Liver (tissue), 9 donors: Measurements from ENCODE around the gene BEX1. TPM values are rescaled to one million over a fixed set of nuclear protein-coding genes. Genes with fewer than 3 reads are reported as not detected.
"Not testable (repeated sequence)": the region's sequence is repeated elsewhere in the genome, so short reads cannot be mapped to it uniquely, and the experiment has no call there.

Source experiments
- DNase-seq: peaks from one replicate; pipeline ENCODE4 v3.0.0-alpha.2; 2017; ENCODE audit warnings: low spot score
- H3K27ac ChIP-seq, 2 donors: one replicate each; pipeline ENCODE4 v1.7.0; 2013; ENCODE audit warnings: inconsistent platforms in 2 of 2, low read length in 2 of 2, control low read depth in 1 of 2, low read depth in 1 of 2, mild to moderate bottlenecking in 1 of 2
- H3K27me3 ChIP-seq, 4 donors: one replicate each; pipeline versions ENCODE4 v1.6.1 to v1.7.0; 2013; ENCODE audit warnings: low read length in 3 of 4, inconsistent platforms in 1 of 4, mild to moderate bottlenecking in 1 of 4, moderate library complexity in 1 of 4; ENCODE audit not compliant: control insufficient read depth in 4 of 4, insufficient read depth in 4 of 4
- H3K36me3 ChIP-seq, 4 donors: one replicate each; pipeline versions ENCODE4 v1.6.1 to v1.7.0; 2013; ENCODE audit warnings: low read length in 3 of 4, mild to moderate bottlenecking in 3 of 4, low read depth in 1 of 4, moderate library complexity in 1 of 4; ENCODE audit not compliant: control insufficient read depth in 4 of 4, insufficient read depth in 3 of 4
- H3K4me1 ChIP-seq, 4 donors: one replicate each; pipeline versions ENCODE4 v1.6.1 to v1.7.0; 2013; ENCODE audit warnings: low read length in 3 of 4, mild to moderate bottlenecking in 3 of 4, moderate library complexity in 1 of 4; ENCODE audit not compliant: control insufficient read depth in 4 of 4, insufficient read depth in 4 of 4
- H3K4me3 ChIP-seq, 3 donors: one replicate each; pipeline versions ENCODE4 v1.6.1 to v1.7.0; 2013; ENCODE audit warnings: low read length in 3 of 3, control low read depth in 1 of 3, low read depth in 1 of 3, mild to moderate bottlenecking in 1 of 3
- H3K9ac ChIP-seq, 2 donors: one replicate each; pipeline ENCODE4 v1.7.0; 2013; ENCODE audit warnings: low read length in 2 of 2, mild to moderate bottlenecking in 2 of 2, moderate library complexity in 2 of 2, control low read depth in 1 of 2, low read depth in 1 of 2
- H3K9me3 ChIP-seq, 4 donors: one replicate each; pipeline versions ENCODE4 v1.6.1 to v1.7.0; 2013; ENCODE audit warnings: low read length in 3 of 4; ENCODE audit not compliant: control insufficient read depth in 4 of 4
- EGR1 ChIP-seq, 2 donors: IDR thresholded peaks; 2 replicates each; pipeline ENCODE4 v1.6.1; 2016 to 2018; ENCODE audit warnings: antibody characterized with exemption in 2 of 2, low read depth in 2 of 2
- FOXA1 ChIP-seq: IDR thresholded peaks from 2 replicates; pipeline ENCODE4 v1.6.1; 2016; ENCODE audit warnings: antibody characterized with exemption
- FOXA2 ChIP-seq: IDR thresholded peaks from 2 replicates; pipeline ENCODE4 v1.6.1; 2016; ENCODE audit warnings: antibody characterized with exemption
- GABPA ChIP-seq, 2 donors: IDR thresholded peaks in 1 of 2; conservative IDR thresholded peaks in 1 of 2; 2 replicates each; pipeline ENCODE4 v1.6.1; 2016; ENCODE audit warnings: antibody characterized with exemption in 2 of 2, mild to moderate bottlenecking in 1 of 2, moderate library complexity in 1 of 2
- HNF4A ChIP-seq, 2 donors: conservative IDR thresholded peaks; 2 replicates each; pipeline ENCODE4 v1.6.1; 2016; ENCODE audit warnings: antibody characterized with exemption in 2 of 2, mild to moderate bottlenecking in 2 of 2
- HNF4G ChIP-seq: IDR thresholded peaks from 2 replicates; pipeline ENCODE4 v1.6.1; 2016; ENCODE audit warnings: antibody characterized with exemption
- JUND ChIP-seq, 2 donors: IDR thresholded peaks; 2 replicates each; pipeline ENCODE4 v1.6.1; 2016; ENCODE audit warnings: antibody characterized with exemption in 2 of 2
- NR2F2 ChIP-seq: IDR thresholded peaks from 2 replicates; pipeline ENCODE4 v1.6.1; 2016; ENCODE audit warnings: antibody characterized with exemption
- RAD21 ChIP-seq, 2 donors: IDR thresholded peaks; 2 replicates each; pipeline ENCODE4 v1.6.1; 2016; ENCODE audit warnings: antibody characterized with exemption in 2 of 2, mild to moderate bottlenecking in 2 of 2
- RXRA ChIP-seq, 2 donors: IDR thresholded peaks; 2 replicates each; pipeline ENCODE4 v1.6.1; 2017 to 2018; ENCODE audit warnings: antibody characterized with exemption in 2 of 2, mild to moderate bottlenecking in 1 of 2
- SP1 ChIP-seq: IDR thresholded peaks from 2 replicates; pipeline ENCODE4 v1.6.1; 2018; ENCODE audit warnings: antibody characterized with exemption, mild to moderate bottlenecking
- TAF1 ChIP-seq: conservative IDR thresholded peaks from 2 replicates; pipeline ENCODE4 v1.6.1; 2016; ENCODE audit warnings: antibody characterized with exemption, mild to moderate bottlenecking
- YY1 ChIP-seq: IDR thresholded peaks from 2 replicates; pipeline ENCODE4 v1.6.1; 2016; ENCODE audit warnings: antibody characterized with exemption, mild to moderate bottlenecking
- WGBS: extraction: QIAGEN DNeasy Blood & Tissue Kit; methylation state at CpG from one replicate; pipeline ENCODE4 v1.1.7; 2013; 5-methylcytosine and 5-hydroxymethylcytosine counted together
- polyA plus RNA-seq, 2 donors: library from polyadenylated mRNA; stranded (reverse) in 1 of 2; unstranded in 1 of 2; fragments of 200-250 nt in 1 of 2; fragments of >200 nt in 1 of 2; fragmentation: Nextera tagmentation in 1 of 2; extraction: Ambion mirVana in 1 of 2; gene quantifications; one replicate each; pipeline versions ENCODE4 v1.2.1 to v1.2.3, GENCODE V29; 2013 to 2015
- total RNA-seq, 2 donors: library from RNA; depleted of rRNA; stranded (reverse); fragments of >200 nt; gene quantifications; one replicate each; pipeline ENCODE4 v1.2.3, GENCODE V29; 2014
- TF ChIP-seq, protein P1 (sequence below): IDR thresholded peaks from 2 replicates; pipeline ENCODE4 v1.6.1; 2016; ENCODE audit warnings: antibody characterized with exemption
- TF ChIP-seq, protein P2 (sequence below): IDR thresholded peaks from 2 replicates; pipeline ENCODE4 v1.6.1; 2016; ENCODE audit warnings: antibody characterized with exemption, mild to moderate bottlenecking
- TF ChIP-seq, protein P3 (sequence below): fragments of 150-350 bp; IDR thresholded peaks from 2 replicates; pipeline ENCODE4 v1.5.1; 2017; ENCODE audit warnings: improper control_type of control experiment, low read depth, low read length; ENCODE audit not compliant: missing input control
- TF ChIP-seq, protein P4 (sequence below): IDR thresholded peaks from 2 replicates; pipeline ENCODE4 v1.6.1; 2016; ENCODE audit warnings: antibody characterized with exemption
- donor health status: healthy.
- donor health status: healthy.
- donor health status: healthy.
- donor health status: healthy.
- donor health status: healthy.

The BEX1 gene
- total and polyA plus RNA-seq, 4 donors: 0.75 to 84.0 (median 3.1) TPM

DNA sequence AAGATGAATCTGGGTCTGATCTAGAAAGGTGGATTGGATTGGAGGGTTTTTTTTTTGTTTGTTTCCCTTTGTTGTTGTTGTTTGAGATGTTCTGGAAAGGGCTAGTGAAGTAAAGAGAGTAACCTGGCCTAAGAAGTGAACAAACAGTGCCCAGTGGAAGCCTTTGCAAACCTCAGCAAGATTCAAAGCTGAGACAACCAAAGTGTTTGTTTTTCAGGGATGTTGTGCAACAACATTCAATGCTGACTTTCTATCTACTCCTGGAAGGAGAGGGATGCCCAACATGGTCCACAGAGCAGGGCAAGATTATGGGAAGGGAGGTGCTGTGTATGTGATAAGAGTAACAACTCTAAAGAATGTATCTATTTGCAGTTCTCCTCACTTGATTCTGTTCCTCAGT is 11.3 kb downstream of the BEX1 start:
- no peak for DNase-seq
- Histone ChIP-seq H3K27ac (no peak overlapping the region), H3K36me3 (no peaks in the 10 kb centered on the region), H3K9ac (no peak overlapping the region), H3K9me3 (no peaks in the 10 kb centered on the region), H3K4me1 (peaks cover 0 to 16% (median 9%) of the 10 kb centered on the region in 4 donors), H3K4me3 (no peak overlapping the region), H3K27me3 (peaks cover 0 to 2% (median 0%) of the 10 kb centered on the region in 4 donors)
- TF ChIP-seq, protein P1, sequence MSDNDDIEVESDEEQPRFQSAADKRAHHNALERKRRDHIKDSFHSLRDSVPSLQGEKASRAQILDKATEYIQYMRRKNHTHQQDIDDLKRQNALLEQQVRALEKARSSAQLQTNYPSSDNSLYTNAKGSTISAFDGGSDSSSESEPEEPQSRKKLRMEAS: no peak
- TF ChIP-seq HNF4A (conservative IDR thresholded peaks at IDR 0.05): peak in 1 of 2 donors; percentile 26

DNA sequence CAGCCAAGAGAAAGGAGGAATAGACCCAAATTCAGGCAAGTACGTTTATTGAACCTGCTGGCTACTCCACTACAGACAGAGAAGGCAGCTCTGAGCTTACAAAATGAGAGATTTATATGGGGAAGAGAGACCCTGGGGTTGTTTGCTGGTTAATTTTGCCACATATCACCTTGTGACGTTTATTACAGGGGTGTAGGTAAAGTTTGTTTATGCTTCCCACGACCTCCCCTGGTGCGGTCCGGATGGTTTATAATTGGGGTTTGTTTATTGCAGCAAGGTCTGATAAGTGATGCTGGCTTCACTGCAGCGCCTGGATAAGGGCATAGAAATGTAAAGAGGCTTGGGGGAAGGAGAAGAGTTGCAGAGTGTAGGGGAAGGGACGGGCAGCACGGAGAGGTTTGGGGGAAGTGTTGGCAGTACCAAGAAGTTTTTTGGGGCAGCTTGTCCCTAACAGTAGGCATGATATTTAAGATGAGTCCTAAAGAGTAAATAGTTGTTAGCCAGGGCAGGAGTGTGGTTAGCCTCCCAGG is 12.6 kb downstream of the BEX1 start:
- H3K27ac ChIP-seq: no peak overlapping the region
- peaks cover 0 to 3% (median under 1%) of the 10 kb centered on the region in 4 donors for H3K9me3 ChIP-seq
- peaks cover 0 to 2% (median 0%) of the 10 kb centered on the region in 4 donors for H3K27me3 ChIP-seq
- WGBS: 59% methylated on average over 8 of the region's 8 CpGs
- DNase-seq: no peak
- no peak overlapping the region for H3K9ac ChIP-seq
- peaks cover 0 to 3% (median under 1%) of the 10 kb centered on the region in 4 donors for H3K4me1 ChIP-seq
- H3K36me3 ChIP-seq: no peaks in the 10 kb centered on the region
- H3K4me3 ChIP-seq: no peak overlapping the region
- TF ChIP-seq HNF4G (no peak), RXRA (IDR thresholded peaks at IDR 0.05) (no peak), EGR1 (IDR thresholded peaks at IDR 0.05; ENCODE audit: low read depth in 2 of 2) (no peak), RAD21 (IDR thresholded peaks at IDR 0.05) (no peak), HNF4A (conservative IDR thresholded peaks at IDR 0.05) (no peak), FOXA2 (no peak), FOXA1 (no peak), JUND (IDR thresholded peaks at IDR 0.05) (no peak), NR2F2 (no peak), YY1 (no peak), GABPA (IDR thresholded peaks at IDR 0.05 in 1 of 2, conservative IDR thresholded peaks at IDR 0.05 in 1 of 2) (no peak), SP1 (no peak), TAF1 (no peak)
- TF ChIP-seq, protein P2, sequence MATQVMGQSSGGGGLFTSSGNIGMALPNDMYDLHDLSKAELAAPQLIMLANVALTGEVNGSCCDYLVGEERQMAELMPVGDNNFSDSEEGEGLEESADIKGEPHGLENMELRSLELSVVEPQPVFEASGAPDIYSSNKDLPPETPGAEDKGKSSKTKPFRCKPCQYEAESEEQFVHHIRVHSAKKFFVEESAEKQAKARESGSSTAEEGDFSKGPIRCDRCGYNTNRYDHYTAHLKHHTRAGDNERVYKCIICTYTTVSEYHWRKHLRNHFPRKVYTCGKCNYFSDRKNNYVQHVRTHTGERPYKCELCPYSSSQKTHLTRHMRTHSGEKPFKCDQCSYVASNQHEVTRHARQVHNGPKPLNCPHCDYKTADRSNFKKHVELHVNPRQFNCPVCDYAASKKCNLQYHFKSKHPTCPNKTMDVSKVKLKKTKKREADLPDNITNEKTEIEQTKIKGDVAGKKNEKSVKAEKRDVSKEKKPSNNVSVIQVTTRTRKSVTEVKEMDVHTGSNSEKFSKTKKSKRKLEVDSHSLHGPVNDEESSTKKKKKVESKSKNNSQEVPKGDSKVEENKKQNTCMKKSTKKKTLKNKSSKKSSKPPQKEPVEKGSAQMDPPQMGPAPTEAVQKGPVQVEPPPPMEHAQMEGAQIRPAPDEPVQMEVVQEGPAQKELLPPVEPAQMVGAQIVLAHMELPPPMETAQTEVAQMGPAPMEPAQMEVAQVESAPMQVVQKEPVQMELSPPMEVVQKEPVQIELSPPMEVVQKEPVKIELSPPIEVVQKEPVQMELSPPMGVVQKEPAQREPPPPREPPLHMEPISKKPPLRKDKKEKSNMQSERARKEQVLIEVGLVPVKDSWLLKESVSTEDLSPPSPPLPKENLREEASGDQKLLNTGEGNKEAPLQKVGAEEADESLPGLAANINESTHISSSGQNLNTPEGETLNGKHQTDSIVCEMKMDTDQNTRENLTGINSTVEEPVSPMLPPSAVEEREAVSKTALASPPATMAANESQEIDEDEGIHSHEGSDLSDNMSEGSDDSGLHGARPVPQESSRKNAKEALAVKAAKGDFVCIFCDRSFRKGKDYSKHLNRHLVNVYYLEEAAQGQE: no peak
- TF ChIP-seq, protein P3, sequence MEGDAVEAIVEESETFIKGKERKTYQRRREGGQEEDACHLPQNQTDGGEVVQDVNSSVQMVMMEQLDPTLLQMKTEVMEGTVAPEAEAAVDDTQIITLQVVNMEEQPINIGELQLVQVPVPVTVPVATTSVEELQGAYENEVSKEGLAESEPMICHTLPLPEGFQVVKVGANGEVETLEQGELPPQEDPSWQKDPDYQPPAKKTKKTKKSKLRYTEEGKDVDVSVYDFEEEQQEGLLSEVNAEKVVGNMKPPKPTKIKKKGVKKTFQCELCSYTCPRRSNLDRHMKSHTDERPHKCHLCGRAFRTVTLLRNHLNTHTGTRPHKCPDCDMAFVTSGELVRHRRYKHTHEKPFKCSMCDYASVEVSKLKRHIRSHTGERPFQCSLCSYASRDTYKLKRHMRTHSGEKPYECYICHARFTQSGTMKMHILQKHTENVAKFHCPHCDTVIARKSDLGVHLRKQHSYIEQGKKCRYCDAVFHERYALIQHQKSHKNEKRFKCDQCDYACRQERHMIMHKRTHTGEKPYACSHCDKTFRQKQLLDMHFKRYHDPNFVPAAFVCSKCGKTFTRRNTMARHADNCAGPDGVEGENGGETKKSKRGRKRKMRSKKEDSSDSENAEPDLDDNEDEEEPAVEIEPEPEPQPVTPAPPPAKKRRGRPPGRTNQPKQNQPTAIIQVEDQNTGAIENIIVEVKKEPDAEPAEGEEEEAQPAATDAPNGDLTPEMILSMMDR: no peak
- TF ChIP-seq, protein P4, sequence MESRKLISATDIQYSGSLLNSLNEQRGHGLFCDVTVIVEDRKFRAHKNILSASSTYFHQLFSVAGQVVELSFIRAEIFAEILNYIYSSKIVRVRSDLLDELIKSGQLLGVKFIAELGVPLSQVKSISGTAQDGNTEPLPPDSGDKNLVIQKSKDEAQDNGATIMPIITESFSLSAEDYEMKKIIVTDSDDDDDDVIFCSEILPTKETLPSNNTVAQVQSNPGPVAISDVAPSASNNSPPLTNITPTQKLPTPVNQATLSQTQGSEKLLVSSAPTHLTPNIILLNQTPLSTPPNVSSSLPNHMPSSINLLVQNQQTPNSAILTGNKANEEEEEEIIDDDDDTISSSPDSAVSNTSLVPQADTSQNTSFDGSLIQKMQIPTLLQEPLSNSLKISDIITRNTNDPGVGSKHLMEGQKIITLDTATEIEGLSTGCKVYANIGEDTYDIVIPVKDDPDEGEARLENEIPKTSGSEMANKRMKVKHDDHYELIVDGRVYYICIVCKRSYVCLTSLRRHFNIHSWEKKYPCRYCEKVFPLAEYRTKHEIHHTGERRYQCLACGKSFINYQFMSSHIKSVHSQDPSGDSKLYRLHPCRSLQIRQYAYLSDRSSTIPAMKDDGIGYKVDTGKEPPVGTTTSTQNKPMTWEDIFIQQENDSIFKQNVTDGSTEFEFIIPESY: no peak

DNA sequence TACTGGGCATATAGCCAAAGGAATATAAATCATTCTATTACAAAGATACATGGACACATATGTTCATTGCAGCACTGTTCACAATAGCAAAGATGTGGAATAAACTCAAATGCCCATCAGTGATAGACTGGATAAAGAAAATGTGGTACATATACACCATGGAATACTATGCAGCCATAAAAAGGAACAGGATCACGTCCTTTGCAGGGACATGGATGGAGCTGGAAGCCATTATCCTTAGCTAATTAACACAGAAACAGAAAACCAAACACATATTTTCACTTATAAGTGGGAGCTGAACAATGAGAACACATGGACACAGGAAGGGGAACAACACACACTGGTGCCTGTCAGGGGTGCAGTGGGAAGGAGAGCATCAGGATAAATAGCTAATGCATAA is 30.6 kb downstream of the BEX1 start:
- DNase-seq, H3K4me3 ChIP-seq, H3K27me3 ChIP-seq, H3K36me3 ChIP-seq, H3K9ac ChIP-seq, H3K4me1 ChIP-seq, H3K27ac ChIP-seq, H3K9me3 ChIP-seq: not testable (repeated sequence)
- WGBS: 57% methylated on average over 1 of the region's 1 CpG
